Fibroblast of gingiva (primary cell): ENCODE measurements around the gene OSBPL3.

Experiments used
- DNase-seq: peaks from one replicate; pipeline ENCODE4 v3.0.0-alpha.2; 2011; ENCODE audit warnings: low read depth

The OSBPL3 gene

GRCh38 chr7:24894429-24895221, 85.4 kb downstream of the OSBPL3 start:
- DNase-seq, result no peak

- DNase-seq, result no peak
Measured at GRCh38 chr7:24891311-24891735, 88.7 kb downstream of the OSBPL3 start.

- no peak for DNase-seq
Measured at GRCh38 chr7:24889611-24890010, 90.4 kb downstream of the OSBPL3 start.

GRCh38 chr7:24888653-24889052, 91.3 kb downstream of the OSBPL3 start:
- no peak for DNase-seq

GRCh38 chr7:24885716-24886115, 94.3 kb downstream of the OSBPL3 start:
- no peak for DNase-seq

- DNase-seq, result no peak
Measured at GRCh38 chr7:24885305-24885704, 94.7 kb downstream of the OSBPL3 start.

- DNase-seq, result no peak
Measured at GRCh38 chr7:24884401-24884800, 95.6 kb downstream of the OSBPL3 start.

- DNase-seq, result no peak
Measured at GRCh38 chr7:24883622-24884013, 96.4 kb downstream of the OSBPL3 start.

GRCh38 chr7:24882989-24883621, 96.9 kb downstream of the OSBPL3 start:
- peak; percentile 89 for DNase-seq

- no peak for DNase-seq
Measured at GRCh38 chr7:24881623-24882022, 98.4 kb downstream of the OSBPL3 start.

- DNase-seq, result no peak
Measured at GRCh38 chr7:24880886-24881285, 99.1 kb downstream of the OSBPL3 start.

GRCh38 chr7:24879291-24879690, 100.7 kb downstream of the OSBPL3 start:
- no peak for DNase-seq

- peak; percentile 43 for DNase-seq
Measured at GRCh38 chr7:24877790-24878311, 102.1 kb downstream of the OSBPL3 start.

- no peak for DNase-seq
Measured at GRCh38 chr7:24874791-24875190, 105.2 kb downstream of the OSBPL3 start.

GRCh38 chr7:24873944-24874343, 106.0 kb downstream of the OSBPL3 start:
- DNase-seq, result no peak

GRCh38 chr7:24871770-24872169, 108.2 kb downstream of the OSBPL3 start:
- DNase-seq, result no peak

GRCh38 chr7:24870766-24871165, 109.2 kb downstream of the OSBPL3 start:
- DNase-seq, result no peak

- DNase-seq, result no peak
Measured at GRCh38 chr7:24869572-24869971, 110.4 kb downstream of the OSBPL3 start.

- no peak for DNase-seq
Measured at GRCh38 chr7:24868741-24869140, 111.2 kb downstream of the OSBPL3 start.

GRCh38 chr7:24866004-24866615, 113.9 kb downstream of the OSBPL3 start:
- no peak for DNase-seq

GRCh38 chr7:24864214-24864817, 115.7 kb downstream of the OSBPL3 start:
- DNase-seq, result no peak

- no peak for DNase-seq
Measured at GRCh38 chr7:24863626-24864025, 116.4 kb downstream of the OSBPL3 start.

GRCh38 chr7:24862461-24862860, 117.5 kb downstream of the OSBPL3 start:
- no peak for DNase-seq
